Measurements from ENCODE around the gene TEX35.

TEX35 gene

DNA sequence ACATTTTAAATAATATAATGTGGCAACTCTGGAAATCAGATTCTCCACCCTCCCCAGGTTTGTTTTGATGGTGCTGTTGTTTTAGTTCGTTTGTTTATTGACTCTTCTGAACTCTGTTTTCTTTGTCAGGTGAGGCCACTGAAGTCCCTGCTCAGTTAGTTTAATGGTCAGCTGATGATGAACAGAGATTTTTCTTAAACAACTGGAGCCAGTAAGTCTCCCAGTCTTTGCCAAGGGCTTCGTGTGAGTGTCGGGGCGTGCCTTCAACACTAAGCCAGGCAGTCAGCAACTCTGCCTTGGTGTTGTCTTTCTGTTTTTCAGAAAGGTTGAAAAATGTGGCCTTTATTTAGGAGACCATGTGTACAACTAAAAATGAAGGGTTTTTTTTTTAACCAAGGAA, 58.9 kb downstream of the TEX35 start:
- no peaks in the 10 kb centered on the region for H3K4me1 Mint-ChIP-seq (ENCODE audit: low read depth)
- no peak overlapping the region for H3K27ac Mint-ChIP-seq
- intact Hi-C loops (cut with micrococcal nuclease), result no loop called here

More for the DNA sequence above, 58.9 kb downstream of the TEX35 start:
- Mint-ChIP-seq H3K9me3 (no peaks in the 10 kb centered on the region), H3K27me3 (no peaks in the 10 kb centered on the region), H3K36me3 (ENCODE audit: low read depth) (no peaks in the 10 kb centered on the region), H3K4me3 (no peak overlapping the region)

Data from dendritic cell treated with granulocyte-macrophage colony-stimulating factor and Interleukin-4, amounts not matched to agents 40 ng/mL and 50 ng/mL, for 4 days (primary cell).